Endometrium (tissue), 2 donors: ENCODE measurements around the gene CLDND1.

ENCODE experiments used
- FAIRE-seq: peaks from 2 replicates; lab custom pipeline; 2012; peaks lifted over from hg19 to GRCh38; lab: Jason Lieb, UNC
- donor health status: control.
- donor health status: control.

Gene CLDND1

DNA sequence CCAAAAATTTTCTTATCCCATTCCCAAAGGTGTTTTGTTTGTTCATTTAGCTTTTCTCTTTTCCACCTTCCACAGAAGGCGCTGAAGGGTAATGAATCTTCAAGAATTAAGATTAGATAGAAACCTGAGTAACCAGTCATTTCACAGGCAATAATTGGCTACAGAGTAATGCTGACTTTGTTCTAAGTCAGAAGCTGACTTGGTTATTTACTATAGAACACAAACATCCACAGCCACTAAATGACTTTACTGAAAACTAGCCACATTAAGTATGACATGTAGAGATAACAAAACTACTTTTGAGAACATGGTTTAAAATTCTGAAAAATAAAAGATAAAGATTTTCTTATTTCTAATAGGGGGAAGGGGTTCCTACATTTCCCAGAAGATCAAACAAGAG lies 7.8 kb downstream of the CLDND1 start:
- no peak for FAIRE-seq

DNA sequence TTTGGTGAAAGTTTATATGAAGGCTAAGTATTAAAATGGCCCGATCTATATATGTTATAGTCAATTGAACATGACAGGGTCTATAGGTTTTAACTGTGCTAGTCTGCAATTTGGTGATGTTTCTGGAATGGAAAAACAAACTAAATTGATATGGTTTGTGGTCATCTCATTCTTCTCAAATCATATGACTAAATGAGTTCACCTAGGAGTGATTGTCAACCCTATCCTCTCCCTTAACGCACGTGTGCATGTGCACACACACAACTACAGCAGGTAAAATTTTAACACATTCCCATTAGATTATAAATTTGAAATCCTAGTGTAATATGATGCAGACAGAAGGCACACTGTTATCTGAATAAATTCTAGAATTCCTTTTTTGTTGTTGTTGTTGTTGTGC lies 9.0 kb downstream of the CLDND1 start:
- FAIRE-seq: no peak

DNA sequence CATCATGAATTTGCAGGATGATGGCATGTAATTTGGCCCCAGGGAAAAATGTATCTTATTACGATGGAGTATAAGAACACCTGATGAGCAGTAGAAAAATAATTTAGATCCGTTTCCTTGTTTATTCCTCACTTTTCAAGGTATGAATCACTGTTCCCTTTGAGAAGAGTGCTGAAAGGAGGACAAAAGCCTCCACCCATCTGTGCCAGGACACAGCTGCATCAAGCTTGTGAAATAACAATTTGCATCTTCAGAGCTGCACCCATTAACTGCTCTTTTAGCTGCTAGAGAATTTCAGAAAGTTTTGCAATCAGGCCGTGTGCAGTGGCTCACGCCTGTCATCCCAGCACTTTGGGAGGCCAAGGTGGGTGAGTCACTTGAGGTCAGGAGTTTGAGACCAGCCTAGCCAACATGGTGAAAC lies 9.6 kb downstream of the CLDND1 start:
- no peak for FAIRE-seq

DNA sequence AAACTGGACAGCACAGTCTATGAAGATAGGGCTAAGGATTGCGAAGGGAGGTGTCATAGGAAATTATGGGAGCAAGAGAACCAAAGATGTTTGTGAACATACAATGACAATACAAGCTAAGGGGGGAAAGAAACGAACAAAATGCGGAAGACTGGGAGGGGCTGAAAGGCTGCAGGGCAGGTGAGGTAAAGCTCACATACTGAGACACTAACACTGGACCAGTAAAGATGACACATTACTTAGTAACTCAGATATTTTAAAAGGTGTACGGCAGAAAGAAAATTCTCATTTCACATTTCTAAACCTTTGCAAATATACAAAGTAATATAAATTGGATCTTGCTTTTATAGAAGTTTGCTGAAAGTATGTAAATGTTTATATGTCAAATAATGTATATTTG lies 10.1 kb downstream of the CLDND1 start:
- no peak for FAIRE-seq

DNA sequence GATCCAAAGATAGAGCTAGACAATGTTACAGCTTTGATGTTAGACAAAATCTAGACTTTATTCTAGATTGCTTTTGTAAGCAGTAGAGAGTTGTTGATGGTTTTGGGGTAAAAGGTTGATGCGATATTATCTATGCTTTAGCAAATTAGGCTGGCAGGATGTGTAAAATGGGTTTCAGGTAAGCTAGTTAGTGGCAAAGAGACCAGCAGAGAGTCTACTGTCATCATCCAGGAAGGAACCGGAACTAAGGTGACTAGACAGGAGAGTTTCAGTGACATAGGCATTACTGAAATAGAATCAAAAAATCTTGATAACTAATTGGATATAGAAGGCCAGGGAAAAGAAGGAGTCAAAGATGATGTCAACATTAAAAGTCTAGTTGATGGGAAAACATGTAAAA lies 14.1 kb downstream of the CLDND1 start:
- no peak for FAIRE-seq

DNA sequence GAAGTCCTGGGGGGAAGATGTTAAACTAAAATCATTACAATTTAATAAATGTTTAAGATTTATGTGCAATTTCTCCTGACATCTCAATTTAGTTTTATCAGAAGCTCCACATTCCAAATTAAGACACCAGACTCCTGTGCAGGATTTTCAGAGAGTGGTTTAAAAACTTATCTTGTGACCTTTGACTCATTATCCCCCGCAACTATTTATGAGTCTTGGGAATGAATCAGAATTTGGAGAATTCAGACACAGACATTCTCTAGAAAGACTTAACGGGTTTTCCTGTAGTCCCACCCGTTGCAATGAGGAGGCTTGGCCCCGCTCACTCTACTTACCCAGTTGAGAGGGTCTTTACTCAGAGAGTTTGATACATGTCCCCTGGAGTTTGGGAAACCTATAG lies 18.2 kb downstream of the CLDND1 start:
- FAIRE-seq: no peak

DNA sequence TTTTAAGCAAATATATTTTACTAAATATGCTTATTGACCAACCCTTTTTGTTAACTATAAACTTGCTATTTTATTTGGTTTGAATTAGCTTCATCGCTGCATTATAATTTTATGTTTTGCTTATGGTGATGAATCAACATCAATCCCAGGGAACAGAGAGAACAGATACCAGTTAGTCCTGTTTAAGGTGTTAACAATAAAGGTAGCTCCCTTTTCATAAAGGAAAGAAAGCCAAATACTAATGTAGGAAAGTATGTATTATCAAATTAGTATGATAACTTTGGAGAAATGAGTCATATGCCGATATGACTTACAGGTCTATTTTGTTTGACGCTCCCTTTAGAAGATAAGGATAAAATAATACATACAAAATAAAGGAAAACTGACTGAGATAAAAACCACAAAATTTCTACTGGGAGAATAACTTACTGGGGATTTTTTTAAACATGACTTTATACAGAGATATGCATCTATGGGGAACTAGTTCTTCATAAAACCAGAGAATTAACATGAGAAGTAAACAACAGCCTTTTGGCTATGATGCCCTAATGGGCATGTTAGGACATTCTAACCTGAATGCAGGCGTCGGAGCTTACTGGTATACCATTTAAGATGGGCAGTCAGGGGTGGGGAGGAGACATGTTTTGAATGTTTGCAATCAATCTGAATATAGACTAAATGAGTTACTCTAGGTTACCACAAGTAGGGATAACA lies 20.7 kb downstream of the CLDND1 start:
- no peak for FAIRE-seq

DNA sequence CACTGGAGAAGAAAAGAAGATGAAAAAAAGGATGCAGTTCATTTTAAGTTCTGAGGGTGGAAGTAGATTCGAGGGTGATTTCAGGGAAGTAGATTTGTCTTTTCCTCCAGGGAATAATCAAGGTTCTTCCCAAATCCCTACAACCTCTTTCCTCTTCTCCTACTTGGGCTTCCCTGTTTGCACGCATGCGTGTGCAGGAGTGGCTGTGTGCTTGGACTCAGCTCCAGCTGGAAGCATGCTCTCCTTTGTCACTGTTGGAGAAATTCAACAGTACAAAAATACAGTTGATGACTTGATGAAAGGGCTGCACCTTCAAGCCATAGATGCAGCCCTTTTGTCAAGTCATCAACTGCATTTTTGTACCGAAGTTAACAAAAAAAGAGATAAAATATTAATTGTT lies 21.4 kb downstream of the CLDND1 start:
- FAIRE-seq: no peak

DNA sequence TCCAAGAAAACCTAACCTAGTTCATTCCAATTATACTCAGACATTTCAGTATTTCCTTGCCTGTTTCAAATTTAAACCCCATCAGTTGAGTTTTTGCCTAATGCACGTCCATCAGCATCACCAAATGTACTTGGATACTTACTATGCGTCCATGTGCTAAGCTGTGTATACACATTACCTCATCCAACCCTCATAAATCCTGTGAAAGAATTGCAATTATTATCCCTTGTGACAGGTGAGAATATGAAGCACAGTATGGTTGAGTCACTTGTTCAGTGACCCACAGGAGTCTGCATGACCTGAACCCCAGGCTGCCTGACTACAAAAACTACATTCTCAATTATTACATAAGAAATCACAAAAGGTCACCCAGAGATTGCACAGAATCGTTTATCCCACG lies 22.7 kb downstream of the CLDND1 start:
- no peak for FAIRE-seq

DNA sequence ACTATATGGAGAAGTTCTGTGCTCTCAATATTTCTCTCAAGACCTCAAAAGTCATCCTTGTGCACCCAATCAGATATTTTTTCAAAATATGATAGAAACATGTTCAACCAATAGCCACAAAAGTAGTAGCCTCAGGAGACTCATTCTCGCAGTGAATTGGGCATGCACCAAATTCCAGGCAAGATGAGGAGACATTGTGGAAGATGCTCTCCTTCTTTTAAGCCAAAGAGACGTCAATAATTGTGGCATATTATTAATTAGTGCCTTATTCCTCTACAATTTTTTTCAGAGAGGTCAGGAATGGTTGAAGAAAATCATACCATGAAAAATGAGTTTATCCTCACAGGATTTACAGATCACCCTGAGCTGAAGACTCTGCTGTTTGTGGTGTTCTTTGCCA lies 25.3 kb downstream of the CLDND1 start, which contains the start of gene OR5K2:
Gene OR5K2 (plus strand): TSS at position 301 of the 400 bp plus-strand sequence. CDS start 0 bp downstream, at position 301.
- no peak for FAIRE-seq

DNA sequence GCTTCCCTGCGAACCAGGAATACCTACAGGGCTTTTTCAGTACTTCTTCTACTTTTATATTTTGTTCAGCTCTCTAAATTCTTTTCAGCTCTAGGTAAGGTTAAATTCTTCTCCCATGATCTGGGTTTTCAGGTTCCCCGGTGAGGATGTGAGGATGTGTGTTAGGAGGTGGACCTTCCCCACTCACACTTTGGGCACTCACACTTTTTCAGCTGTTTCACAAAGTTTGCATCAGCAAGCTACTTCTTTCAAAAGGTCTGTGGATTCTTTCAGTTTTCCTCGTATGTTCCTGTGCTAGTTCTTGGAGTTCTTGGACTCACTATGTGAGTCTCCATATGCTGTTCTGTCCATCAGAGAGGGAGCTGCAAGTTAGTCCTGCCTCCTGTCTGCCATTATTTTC lies 39.1 kb downstream of the CLDND1 start:
- FAIRE-seq: no peak

DNA sequence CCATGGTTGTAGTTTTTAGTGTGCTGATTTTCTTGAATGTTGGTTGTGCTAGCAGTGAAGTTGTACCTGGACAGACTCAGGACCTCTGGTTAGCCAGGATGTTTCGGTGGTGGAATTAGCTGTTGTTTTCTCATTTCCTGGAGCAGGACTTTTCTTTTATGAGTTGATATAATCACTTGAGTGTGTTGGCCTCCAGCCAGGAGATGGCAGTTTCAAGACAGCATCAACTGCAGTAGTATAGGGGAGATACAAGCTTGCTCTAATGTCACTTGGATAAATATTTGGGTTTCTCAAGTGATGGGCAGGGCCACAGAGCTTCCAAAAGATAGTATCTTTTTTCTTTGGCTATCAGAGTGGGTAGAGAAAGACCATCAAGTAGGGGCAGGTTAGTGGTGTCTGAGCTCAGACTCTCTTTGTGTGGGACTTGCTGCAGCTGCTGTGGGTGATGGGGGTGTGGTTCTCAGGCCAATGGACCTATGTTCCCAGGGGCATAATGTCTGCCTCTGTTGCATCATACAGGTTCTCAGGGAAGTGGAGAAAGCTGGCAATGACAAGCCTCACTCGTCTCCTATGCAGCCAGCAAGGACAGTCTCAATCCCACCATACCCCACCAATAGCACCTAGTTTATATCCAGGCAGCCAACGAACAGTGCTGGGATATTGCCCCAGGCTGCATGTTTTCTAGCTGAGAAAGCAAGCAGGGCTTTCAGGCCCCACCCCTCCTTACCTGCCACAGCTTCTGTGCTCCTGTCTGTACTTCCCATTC lies 39.8 kb downstream of the CLDND1 start:
- no peak for FAIRE-seq
